Stimulated activated memory B cell treated with anti-CD40 and anti-IgM and Interleukin-4, amounts not matched to agents 10 μg/mL and 1 μg/mL and 100 μg/mL, for 72 hours (primary cell): ENCODE data around the gene CALML3.

Experiments used
- ATAC-seq: fragments of 150-1000 bp; cut with Tn5 transposase; 2 replicates; pipeline ENCODE4 v1.10.0; 2021
- H3K27ac Mint-ChIP-seq: one replicate; pipeline ENCODE4 v1.8.0; 2022; ENCODE audit warnings: mild to moderate bottlenecking, mixed read lengths
- H3K27me3 Mint-ChIP-seq: one replicate; pipeline ENCODE4 v1.8.0; 2022; ENCODE audit warnings: mixed read lengths
- H3K36me3 Mint-ChIP-seq: one replicate; pipeline ENCODE4 v1.8.0; 2022; ENCODE audit warnings: mixed read lengths
- H3K4me1 Mint-ChIP-seq: one replicate; pipeline ENCODE4 v1.8.0; 2022; ENCODE audit warnings: mixed read lengths
- H3K4me3 Mint-ChIP-seq: one replicate; pipeline ENCODE4 v1.8.0; 2022; ENCODE audit warnings: mild to moderate bottlenecking, moderate library complexity, mixed read lengths
- H3K9me3 Mint-ChIP-seq: one replicate; pipeline ENCODE4 v1.8.0; 2022; ENCODE audit warnings: mixed read lengths

The CALML3 gene

DNA sequence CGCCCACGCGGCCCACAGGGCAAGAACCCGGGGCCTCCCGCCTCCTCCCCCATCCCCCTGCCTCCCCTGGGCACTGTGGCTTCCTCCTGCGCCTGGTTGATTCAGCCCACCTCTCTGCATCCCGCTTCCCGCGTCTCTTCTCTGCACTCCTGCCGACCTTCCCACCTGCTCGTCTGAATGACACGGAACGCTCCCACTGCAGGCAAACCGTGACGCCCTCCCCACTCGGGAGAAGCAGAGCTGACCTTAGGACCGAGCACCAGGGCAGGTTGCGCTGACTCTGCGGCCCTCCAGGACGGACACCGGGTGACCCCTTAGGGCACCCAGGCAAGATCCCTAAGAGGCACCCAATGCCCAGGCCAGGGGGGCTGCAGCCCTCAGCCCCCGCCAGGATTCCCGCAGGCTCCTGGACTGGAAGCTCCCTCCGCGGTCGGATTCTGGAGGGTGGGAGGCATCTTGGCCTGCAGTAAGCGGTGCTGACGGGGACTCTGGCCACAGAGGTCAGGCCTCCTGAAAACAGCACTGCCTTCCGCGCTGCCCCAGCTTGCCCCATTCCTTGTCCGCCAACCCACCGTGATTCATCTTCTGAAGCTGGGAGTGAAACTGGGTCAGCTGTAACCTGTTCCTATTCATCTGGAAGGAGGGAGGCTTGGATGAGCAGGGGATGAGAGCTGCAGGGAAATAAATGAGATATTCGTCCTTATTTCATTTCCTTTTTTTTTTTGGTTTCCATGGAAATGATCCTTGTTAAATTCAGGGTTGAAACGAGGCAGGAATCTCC lies 990 bp downstream of the CALML3 start:
- ATAC-seq = no peak
- no peaks in the 10 kb centered on the region for H3K36me3 Mint-ChIP-seq
- no peaks in the 10 kb centered on the region for H3K9me3 Mint-ChIP-seq
- no peak overlapping the region for H3K27ac Mint-ChIP-seq
- H3K4me1 Mint-ChIP-seq = no peaks in the 10 kb centered on the region
- H3K27me3 Mint-ChIP-seq = peaks cover 53% of the 10 kb centered on the region
- H3K4me3 Mint-ChIP-seq = no peak overlapping the region

GRCh38 chr10:5526691-5527331 lies 2.0 kb downstream of the CALML3 start:
- ATAC-seq = no peak
- Mint-ChIP-seq H3K4me1 (no peaks in the 10 kb centered on the region), H3K27me3 (peaks cover 53% of the 10 kb centered on the region), H3K4me3 (no peak overlapping the region), H3K27ac (no peak overlapping the region), H3K9me3 (no peaks in the 10 kb centered on the region), H3K36me3 (no peaks in the 10 kb centered on the region)

GRCh38 chr10:5527332-5528200 lies 2.8 kb downstream of the CALML3 start:
- no peak overlapping the region for H3K4me3 Mint-ChIP-seq
- no peaks in the 10 kb centered on the region for H3K36me3 Mint-ChIP-seq
- H3K9me3 Mint-ChIP-seq = no peaks in the 10 kb centered on the region
- no peaks in the 10 kb centered on the region for H3K4me1 Mint-ChIP-seq
- H3K27ac Mint-ChIP-seq = no peak overlapping the region
- no peak for ATAC-seq
- H3K27me3 Mint-ChIP-seq = peaks cover 55% of the 10 kb centered on the region

GRCh38 chr10:5528989-5529701 lies 4.4 kb downstream of the CALML3 start:
- H3K9me3 Mint-ChIP-seq = no peaks in the 10 kb centered on the region
- peaks cover 56% of the 10 kb centered on the region for H3K27me3 Mint-ChIP-seq
- no peak overlapping the region for H3K27ac Mint-ChIP-seq
- no peaks in the 10 kb centered on the region for H3K36me3 Mint-ChIP-seq
- ATAC-seq = no peak
- no peak overlapping the region for H3K4me3 Mint-ChIP-seq
- H3K4me1 Mint-ChIP-seq = no peaks in the 10 kb centered on the region

- H3K27me3 Mint-ChIP-seq = peaks cover 49% of the 10 kb centered on the region
- H3K36me3 Mint-ChIP-seq = no peaks in the 10 kb centered on the region
- H3K4me1 Mint-ChIP-seq = no peaks in the 10 kb centered on the region
- H3K27ac Mint-ChIP-seq = no peak overlapping the region
- no peaks in the 10 kb centered on the region for H3K9me3 Mint-ChIP-seq
- H3K4me3 Mint-ChIP-seq = no peak overlapping the region
- ATAC-seq = no peak
Measured at GRCh38 chr10:5529702-5530411, 5.1 kb downstream of the CALML3 start.

GRCh38 chr10:5530412-5530806 lies 5.6 kb downstream of the CALML3 start:
- H3K27ac Mint-ChIP-seq = no peak overlapping the region
- no peaks in the 10 kb centered on the region for H3K9me3 Mint-ChIP-seq
- no peaks in the 10 kb centered on the region for H3K36me3 Mint-ChIP-seq
- no peaks in the 10 kb centered on the region for H3K4me1 Mint-ChIP-seq
- no peak overlapping the region for H3K4me3 Mint-ChIP-seq
- ATAC-seq = no peak
- H3K27me3 Mint-ChIP-seq = peaks cover 44% of the 10 kb centered on the region

DNA sequence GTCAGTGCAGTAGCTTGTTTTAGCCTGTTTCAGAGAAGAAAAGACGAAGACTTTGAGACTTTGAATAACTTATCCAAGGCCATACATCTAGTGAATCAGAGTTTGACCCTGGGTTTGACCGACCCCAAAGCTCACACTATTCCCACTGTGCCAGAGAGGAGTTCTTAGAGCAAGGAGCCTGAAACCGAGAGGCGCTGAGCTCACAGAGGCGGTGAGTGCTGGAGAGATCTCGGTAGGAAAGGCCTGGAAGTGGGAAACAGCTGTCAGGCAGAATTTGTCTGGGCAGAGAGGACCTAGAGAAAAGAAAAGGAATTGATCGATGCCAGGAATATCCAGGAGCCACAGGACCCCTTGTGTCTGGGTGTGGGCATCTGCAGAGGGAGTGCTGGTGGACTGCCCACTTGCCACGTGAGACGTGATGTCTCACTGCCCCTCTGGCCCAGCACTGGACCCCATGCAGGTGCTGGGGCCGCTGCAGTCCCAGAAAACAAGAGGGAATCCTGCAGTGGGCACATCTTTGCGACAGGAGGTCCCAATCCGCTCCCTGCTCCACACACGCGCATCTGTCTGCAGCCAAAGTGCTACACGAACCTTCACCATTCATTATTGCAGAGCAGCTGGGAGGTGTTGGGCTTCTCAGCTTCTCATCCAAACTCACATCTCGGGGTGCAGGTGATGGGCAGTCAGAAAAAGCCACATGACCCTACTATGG lies 6.2 kb downstream of the CALML3 start:
- no peaks in the 10 kb centered on the region for H3K4me1 Mint-ChIP-seq
- no peak overlapping the region for H3K4me3 Mint-ChIP-seq
- no peak for ATAC-seq
- no peak overlapping the region for H3K27ac Mint-ChIP-seq
- no peaks in the 10 kb centered on the region for H3K9me3 Mint-ChIP-seq
- peaks cover 38% of the 10 kb centered on the region for H3K27me3 Mint-ChIP-seq
- H3K36me3 Mint-ChIP-seq = no peaks in the 10 kb centered on the region

DNA sequence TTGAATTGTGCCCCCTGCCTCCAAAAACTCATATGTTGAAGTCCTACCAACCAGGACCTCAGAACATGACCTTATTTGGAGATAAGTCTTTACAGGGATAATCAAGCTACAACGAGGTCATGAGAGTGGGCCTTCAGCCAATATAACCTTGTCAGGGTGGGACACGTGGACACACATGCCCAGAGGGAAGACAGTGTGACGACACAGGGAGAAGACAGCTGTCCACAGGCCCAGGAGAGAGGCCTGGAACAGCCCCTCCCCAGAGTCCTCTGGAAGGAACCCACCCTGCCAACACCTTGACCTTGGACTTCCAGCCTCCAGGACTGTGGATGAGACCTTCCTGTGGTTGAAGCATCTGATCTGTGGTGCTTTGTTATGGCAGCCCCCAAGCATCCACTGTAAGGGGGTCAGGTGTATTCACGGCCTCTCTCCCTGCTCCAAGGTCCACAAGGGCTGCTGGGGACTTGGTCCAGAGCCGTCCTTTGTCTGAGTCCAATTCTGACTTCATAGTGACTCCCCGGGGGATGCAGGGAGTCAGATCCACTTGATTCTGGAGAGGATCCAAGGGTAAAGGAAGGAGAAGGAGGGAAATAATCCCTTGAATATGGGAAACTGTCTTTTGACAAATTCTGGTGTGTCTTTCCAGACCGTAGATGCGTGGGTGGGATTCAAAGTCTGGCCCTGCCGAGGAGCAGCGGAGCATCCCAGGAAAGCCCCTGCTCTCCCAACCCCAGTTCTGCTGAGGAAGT lies 7.0 kb downstream of the CALML3 start:
- no peak for ATAC-seq
- H3K9me3 Mint-ChIP-seq = no peaks in the 10 kb centered on the region
- no peak overlapping the region for H3K27ac Mint-ChIP-seq
- H3K27me3 Mint-ChIP-seq = peaks cover 37% of the 10 kb centered on the region
- H3K4me3 Mint-ChIP-seq = no peak overlapping the region
- H3K4me1 Mint-ChIP-seq = no peaks in the 10 kb centered on the region
- H3K36me3 Mint-ChIP-seq = no peaks in the 10 kb centered on the region

- Mint-ChIP-seq H3K4me3 (no peak overlapping the region), H3K27ac (no peak overlapping the region), H3K4me1 (no peaks in the 10 kb centered on the region), H3K9me3 (no peaks in the 10 kb centered on the region), H3K27me3 (peaks cover 35% of the 10 kb centered on the region), H3K36me3 (no peaks in the 10 kb centered on the region)
- no peak for ATAC-seq
Measured at GRCh38 chr10:5532307-5532605, 7.5 kb downstream of the CALML3 start.

GRCh38 chr10:5532618-5533097 lies 7.9 kb downstream of the CALML3 start:
- no peak overlapping the region for H3K27ac Mint-ChIP-seq
- H3K9me3 Mint-ChIP-seq = no peaks in the 10 kb centered on the region
- no peak overlapping the region for H3K4me3 Mint-ChIP-seq
- H3K27me3 Mint-ChIP-seq = peaks cover 35% of the 10 kb centered on the region
- no peaks in the 10 kb centered on the region for H3K36me3 Mint-ChIP-seq
- H3K4me1 Mint-ChIP-seq = no peaks in the 10 kb centered on the region
- ATAC-seq = no peak

- no peaks in the 10 kb centered on the region for H3K36me3 Mint-ChIP-seq
- peaks cover 3% of the 10 kb centered on the region for H3K9me3 Mint-ChIP-seq
- H3K27ac Mint-ChIP-seq = no peak overlapping the region
- ATAC-seq = no peak
- no peaks in the 10 kb centered on the region for H3K4me1 Mint-ChIP-seq
- peaks cover 38% of the 10 kb centered on the region for H3K27me3 Mint-ChIP-seq
- H3K4me3 Mint-ChIP-seq = no peak overlapping the region
Measured at GRCh38 chr10:5533098-5533731, 8.5 kb downstream of the CALML3 start.

DNA sequence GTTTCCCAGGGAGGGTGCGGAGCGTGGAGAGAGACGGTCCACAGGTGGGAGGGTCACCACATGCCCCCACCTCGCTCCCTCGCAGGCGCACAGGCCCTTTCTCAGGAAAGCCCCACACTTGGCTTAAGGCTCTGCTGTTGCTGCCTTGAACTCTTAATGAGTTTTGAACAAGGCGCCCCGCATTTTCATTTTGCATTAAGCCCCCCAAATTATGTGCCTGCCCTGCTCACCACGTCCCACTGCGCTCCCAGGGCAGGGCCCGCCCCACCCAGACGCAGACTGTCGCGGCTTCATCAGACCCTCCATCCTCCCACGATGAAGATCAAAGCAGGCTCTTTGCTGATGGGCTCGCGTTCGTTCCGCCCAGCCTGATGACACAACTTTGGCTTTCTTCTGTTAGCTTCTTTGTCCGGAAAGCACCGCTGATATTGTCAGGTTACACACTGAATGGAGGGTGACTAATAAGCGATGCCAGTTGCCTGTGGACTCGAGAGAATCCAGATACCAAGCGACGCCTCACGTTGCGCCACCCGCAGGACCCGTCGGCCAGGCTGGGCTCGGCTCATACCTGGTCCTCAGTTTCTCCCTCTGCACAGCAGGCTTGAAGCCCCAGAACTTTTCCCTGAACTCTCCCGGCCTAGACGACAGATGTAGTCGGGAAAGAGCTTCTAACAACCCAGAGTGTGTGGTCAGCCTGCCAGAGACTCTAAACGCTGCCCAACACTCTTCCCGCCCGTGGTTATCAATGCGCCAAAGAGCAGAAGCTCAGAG lies 9.5 kb downstream of the CALML3 start:
- no peaks in the 10 kb centered on the region for H3K36me3 Mint-ChIP-seq
- no peak overlapping the region for H3K27ac Mint-ChIP-seq
- no peak overlapping the region for H3K4me3 Mint-ChIP-seq
- H3K27me3 Mint-ChIP-seq = peaks cover 43% of the 10 kb centered on the region
- H3K4me1 Mint-ChIP-seq = peaks cover 2% of the 10 kb centered on the region
- H3K9me3 Mint-ChIP-seq = peaks cover 3% of the 10 kb centered on the region
- no peak for ATAC-seq
